GM18861 (cell line): ENCODE data around the gene EPS8L1.
"Not testable (repeated sequence)": the region's sequence is repeated elsewhere in the genome, so short reads cannot be mapped to it uniquely, and the experiment has no call there.

ENCODE experiments used
- ATAC-seq: cut with Tn5 transposase; IDR thresholded peaks from one replicate; pipeline ENCODE4 v1.9.1; 2021; ENCODE audit not compliant: unreplicated experiment

EPS8L1 gene

GRCh38 chr19:55075371-55075998, at the start of gene EPS8L1:
EPS8L1 (plus strand) TSS chr19:55075869; CDS start chr19:55076445, 576 bp downstream.
- no peak for ATAC-seq

- ATAC-seq = not testable (repeated sequence)
Observed at GRCh38 chr19:55027140-55027471, 48.6 kb upstream of the EPS8L1 start.

- no peak for ATAC-seq
Observed at GRCh38 chr19:55027472-55028337, 48.0 kb upstream of the EPS8L1 start.

GRCh38 chr19:55028757-55029156, 46.9 kb upstream of the EPS8L1 start:
- no peak for ATAC-seq

GRCh38 chr19:55031178-55031577, 44.5 kb upstream of the EPS8L1 start:
- no peak for ATAC-seq

- ATAC-seq = no peak
Observed at GRCh38 chr19:55032170-55032800, 43.4 kb upstream of the EPS8L1 start.

- ATAC-seq = not testable (repeated sequence)
Observed at GRCh38 chr19:55032976-55033643, 42.6 kb upstream of the EPS8L1 start.

GRCh38 chr19:55034751-55035150, 40.9 kb upstream of the EPS8L1 start:
- no peak for ATAC-seq

GRCh38 chr19:55036058-55036457, 39.6 kb upstream of the EPS8L1 start:
- ATAC-seq = no peak

GRCh38 chr19:55037603-55038002, 38.1 kb upstream of the EPS8L1 start:
- not testable (repeated sequence) for ATAC-seq

- ATAC-seq = not testable (repeated sequence)
Observed at GRCh38 chr19:55040654-55041053, 35.0 kb upstream of the EPS8L1 start.

GRCh38 chr19:55041244-55041626, 34.4 kb upstream of the EPS8L1 start:
- no peak for ATAC-seq

GRCh38 chr19:55041627-55042343, 33.9 kb upstream of the EPS8L1 start:
- ATAC-seq = no peak

- ATAC-seq = no peak
Observed at GRCh38 chr19:55042344-55042678, 33.4 kb upstream of the EPS8L1 start.

- no peak for ATAC-seq
Observed at GRCh38 chr19:55042688-55043087, 33.0 kb upstream of the EPS8L1 start.

- no peak for ATAC-seq
Observed at GRCh38 chr19:55044286-55044685, 31.4 kb upstream of the EPS8L1 start.

GRCh38 chr19:55044771-55045716, 30.6 kb upstream of the EPS8L1 start:
- ATAC-seq = no peak

- no peak for ATAC-seq
Observed at GRCh38 chr19:55046975-55047622, 28.6 kb upstream of the EPS8L1 start.

GRCh38 chr19:55047951-55048350, 27.7 kb upstream of the EPS8L1 start:
- no peak for ATAC-seq
